Astrocyte (in vitro differentiated cells and primary cell): Measurements from ENCODE around the gene RUFY1. TPM values are rescaled to one million over a fixed set of nuclear protein-coding genes. Genes with fewer than 3 reads are reported as not detected.

ENCODE experiments used
- DNase-seq: peaks from one replicate; pipeline ENCODE4 v3.0.0-alpha.2; 2010; ENCODE audit warnings: low read depth
- FAIRE-seq: peaks from 2 replicates; lab custom pipeline; 2011; peaks lifted over from hg19 to GRCh38; lab: Jason Lieb, UNC
- H2AFZ ChIP-seq: 2 replicates; pipeline ENCODE4 v1.6.0; 2012; ENCODE audit warnings: low read depth, low read length, inconsistent platforms
- H3K27ac ChIP-seq: 2 replicates; pipeline ENCODE4 v1.5.1; 2011; ENCODE audit warnings: low read depth, low read length, inconsistent platforms
- H3K27me3 ChIP-seq: 2 replicates; pipeline ENCODE4 v1.6.0; 2011; ENCODE audit warnings: low read length, inconsistent platforms; ENCODE audit not compliant: insufficient read depth
- H3K36me3 ChIP-seq: 2 replicates; pipeline ENCODE4 v1.5.1; 2011; ENCODE audit warnings: low read length, inconsistent platforms; ENCODE audit not compliant: insufficient read depth
- H3K4me1 ChIP-seq: 2 replicates; pipeline ENCODE4 v1.5.1; 2011; ENCODE audit warnings: low read length, inconsistent platforms; ENCODE audit not compliant: insufficient read depth
- H3K4me2 ChIP-seq: 2 replicates; pipeline ENCODE4 v1.6.0; 2012; ENCODE audit warnings: low read length, inconsistent platforms
- H3K4me3 ChIP-seq: 2 replicates; pipeline ENCODE4 v1.5.1; 2011; ENCODE audit warnings: low read depth, mild to moderate bottlenecking, low read length, inconsistent platforms; ENCODE audit not compliant: insufficient read depth
- H3K79me2 ChIP-seq: 2 replicates; pipeline ENCODE4 v1.6.0; 2012; ENCODE audit warnings: mild to moderate bottlenecking, low read length, inconsistent platforms; ENCODE audit not compliant: insufficient read depth
- H3K9ac ChIP-seq: 2 replicates; pipeline ENCODE4 v1.6.0; 2012; ENCODE audit warnings: mild to moderate bottlenecking, low read length, inconsistent platforms
- H3K9me3 ChIP-seq: 2 replicates; pipeline ENCODE4 v1.5.1; 2012; ENCODE audit warnings: low read depth, mild to moderate bottlenecking, low read length, inconsistent platforms; ENCODE audit not compliant: insufficient read depth
- H4K20me1 ChIP-seq: 2 replicates; pipeline ENCODE4 v1.6.0; 2012; ENCODE audit warnings: low read length, inconsistent platforms; ENCODE audit not compliant: insufficient read depth
- H3K27ac Mint-ChIP-seq: one replicate; pipeline ENCODE4 v1.8.0; 2021; ENCODE audit warnings: mild to moderate bottlenecking, mixed read lengths; ENCODE audit not compliant: unreplicated experiment
- H3K27me3 Mint-ChIP-seq: one replicate; pipeline ENCODE4 v1.8.0; 2021; ENCODE audit warnings: low read depth, mixed read lengths; ENCODE audit not compliant: unreplicated experiment
- H3K36me3 Mint-ChIP-seq: one replicate; pipeline ENCODE4 v1.8.0; 2021; ENCODE audit warnings: low read depth, mixed read lengths; ENCODE audit not compliant: unreplicated experiment
- H3K4me1 Mint-ChIP-seq: one replicate; pipeline ENCODE4 v1.8.0; 2021; ENCODE audit warnings: low read depth, mixed read lengths; ENCODE audit not compliant: unreplicated experiment
- H3K4me3 Mint-ChIP-seq: one replicate; pipeline ENCODE4 v1.8.0; 2021; ENCODE audit warnings: mild to moderate bottlenecking, moderate library complexity, mixed read lengths; ENCODE audit not compliant: unreplicated experiment
- H3K9me3 Mint-ChIP-seq: one replicate; pipeline ENCODE4 v1.8.0; 2021; ENCODE audit warnings: mild to moderate bottlenecking, mixed read lengths; ENCODE audit not compliant: unreplicated experiment
- EZH2 ChIP-seq: IDR thresholded peaks from 2 replicates; pipeline ENCODE4 v1.6.1; 2012; ENCODE audit warnings: mild to moderate bottlenecking, low read length, inconsistent platforms; ENCODE audit not compliant: insufficient read depth
- total RNA-seq: library from RNA; stranded (reverse); gene quantifications from 2 replicates; pipeline ENCODE4 v1.2.1, GENCODE V29; 2021
- TF ChIP-seq, protein P1 (sequence below): IDR thresholded peaks from 2 replicates; pipeline ENCODE4 v1.5.1; 2011; ENCODE audit warnings: low read depth, mild to moderate bottlenecking, inconsistent platforms, low read length, moderate library complexity; ENCODE audit not compliant: insufficient read depth

Gene RUFY1
- total RNA-seq, 1 donor from 2014 or later: 34.1 TPM

DNA sequence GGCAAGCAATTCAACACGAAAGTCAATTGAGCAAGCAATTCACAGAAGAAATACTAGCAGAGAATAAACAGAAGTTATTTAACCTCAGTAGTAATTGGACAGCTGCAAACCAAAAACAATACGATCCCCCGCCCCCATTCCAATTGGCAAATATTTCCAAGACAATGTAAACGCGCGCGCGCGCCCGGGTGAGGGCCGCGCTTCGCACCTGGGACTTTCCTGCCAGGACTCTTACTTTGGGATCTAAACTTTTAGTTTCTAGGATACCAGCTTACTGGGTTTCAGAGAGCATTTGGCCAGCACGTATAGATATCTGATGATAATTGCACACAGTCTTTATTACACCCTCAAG lies 8.6 kb downstream of the RUFY1 start:
- peaks cover 8% of the 10 kb centered on the region for H3K36me3 Mint-ChIP-seq
- peak; percentile 15 for DNase-seq
- no peaks in the 10 kb centered on the region for H3K9me3 Mint-ChIP-seq
- Histone ChIP-seq H3K36me3 (peaks cover 10% of the 10 kb centered on the region), H3K9me3 (no peaks in the 10 kb centered on the region), H3K9ac (peak overlapping the region; percentile 85), H3K27ac (peak overlapping the region; percentile 79), H3K4me1 (peaks cover 12% of the 10 kb centered on the region), H3K27me3 (no peaks in the 10 kb centered on the region), H3K4me2 (peak overlapping the region; percentile 95), H3K79me2 (peaks cover 63% of the 10 kb centered on the region), H4K20me1 (peaks cover 5% of the 10 kb centered on the region), H2AFZ (peak overlapping the region; percentile 80), H3K4me3 (peak overlapping the region; percentile 79)
- H3K4me3 Mint-ChIP-seq: peak overlapping the region; percentile 93
- TF ChIP-seq EZH2: no peak
- TF ChIP-seq, protein P1, sequence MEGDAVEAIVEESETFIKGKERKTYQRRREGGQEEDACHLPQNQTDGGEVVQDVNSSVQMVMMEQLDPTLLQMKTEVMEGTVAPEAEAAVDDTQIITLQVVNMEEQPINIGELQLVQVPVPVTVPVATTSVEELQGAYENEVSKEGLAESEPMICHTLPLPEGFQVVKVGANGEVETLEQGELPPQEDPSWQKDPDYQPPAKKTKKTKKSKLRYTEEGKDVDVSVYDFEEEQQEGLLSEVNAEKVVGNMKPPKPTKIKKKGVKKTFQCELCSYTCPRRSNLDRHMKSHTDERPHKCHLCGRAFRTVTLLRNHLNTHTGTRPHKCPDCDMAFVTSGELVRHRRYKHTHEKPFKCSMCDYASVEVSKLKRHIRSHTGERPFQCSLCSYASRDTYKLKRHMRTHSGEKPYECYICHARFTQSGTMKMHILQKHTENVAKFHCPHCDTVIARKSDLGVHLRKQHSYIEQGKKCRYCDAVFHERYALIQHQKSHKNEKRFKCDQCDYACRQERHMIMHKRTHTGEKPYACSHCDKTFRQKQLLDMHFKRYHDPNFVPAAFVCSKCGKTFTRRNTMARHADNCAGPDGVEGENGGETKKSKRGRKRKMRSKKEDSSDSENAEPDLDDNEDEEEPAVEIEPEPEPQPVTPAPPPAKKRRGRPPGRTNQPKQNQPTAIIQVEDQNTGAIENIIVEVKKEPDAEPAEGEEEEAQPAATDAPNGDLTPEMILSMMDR: no peak
- no peak for FAIRE-seq
- H3K27me3 Mint-ChIP-seq: no peaks in the 10 kb centered on the region
- peaks cover 15% of the 10 kb centered on the region for H3K4me1 Mint-ChIP-seq
- peak overlapping the region; percentile 96 for H3K27ac Mint-ChIP-seq

DNA sequence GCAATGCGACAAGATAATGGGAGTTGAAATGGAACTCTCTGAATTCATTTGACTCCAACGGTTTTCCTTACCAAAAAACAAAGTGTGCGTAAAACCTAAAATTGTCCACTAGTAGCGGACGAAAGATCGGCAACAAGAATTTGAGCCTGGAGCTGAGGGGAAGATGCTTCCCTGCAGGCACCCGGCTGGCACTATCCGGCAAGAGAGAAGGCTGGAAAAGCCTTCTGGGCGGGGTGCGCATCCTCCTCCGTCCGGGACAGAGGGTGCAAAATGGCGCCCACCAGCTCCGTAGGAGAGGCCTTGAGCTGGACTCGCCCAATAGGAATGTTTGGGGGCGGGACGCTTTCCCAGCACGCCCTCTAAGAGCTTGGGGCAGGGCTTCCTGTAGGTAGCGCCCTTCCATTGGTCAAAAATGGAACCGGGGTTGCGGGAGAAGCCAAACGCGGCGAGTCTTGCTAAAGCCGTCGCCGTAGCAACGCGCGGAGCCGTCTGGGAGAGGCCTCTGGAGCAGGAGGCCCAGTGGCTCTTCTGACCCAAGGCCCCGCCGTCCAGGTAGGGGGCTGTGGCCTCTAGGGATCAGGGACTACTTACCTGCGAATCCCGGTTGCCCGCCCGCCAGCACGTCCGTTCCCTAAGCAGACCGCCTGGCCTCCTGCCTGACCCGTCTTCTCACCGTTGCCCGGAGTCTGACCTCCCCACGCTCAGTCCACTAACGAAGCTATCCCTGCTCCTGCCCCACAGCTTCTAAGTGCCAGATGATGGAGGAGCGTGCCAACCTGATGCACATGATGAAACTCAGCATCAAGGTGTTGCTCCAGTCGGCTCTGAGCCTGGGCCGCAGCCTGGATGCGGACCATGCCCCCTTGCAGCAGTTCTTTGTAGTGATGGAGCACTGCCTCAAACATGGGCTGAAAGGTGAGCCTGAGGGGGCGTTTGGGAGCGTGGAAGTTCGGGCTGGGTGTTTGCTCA lies 9.2 kb downstream of the RUFY1 start:
- Histone ChIP-seq H3K4me3 (peak overlapping the region; percentile 79), H3K79me2 (peaks cover 56% of the 10 kb centered on the region), H3K4me2 (peak overlapping the region; percentile 95), H3K4me1 (peaks cover 6% of the 10 kb centered on the region), H3K27ac (peak overlapping the region; percentile 79), H2AFZ (peak overlapping the region; percentile 86), H4K20me1 (peaks cover 5% of the 10 kb centered on the region), H3K27me3 (no peaks in the 10 kb centered on the region), H3K9me3 (no peaks in the 10 kb centered on the region), H3K36me3 (peaks cover 10% of the 10 kb centered on the region), H3K9ac (peak overlapping the region; percentile 85)
- Mint-ChIP-seq H3K4me3 (peak overlapping the region; percentile 93), H3K9me3 (no peaks in the 10 kb centered on the region), H3K27ac (peak overlapping the region; percentile 96), H3K36me3 (peaks cover 8% of the 10 kb centered on the region), H3K27me3 (no peaks in the 10 kb centered on the region), H3K4me1 (peaks cover 8% of the 10 kb centered on the region)
- no peak for FAIRE-seq
- peak; percentile 98 for DNase-seq
- TF ChIP-seq, protein P1: no peak
- TF ChIP-seq EZH2: no peak

DNA sequence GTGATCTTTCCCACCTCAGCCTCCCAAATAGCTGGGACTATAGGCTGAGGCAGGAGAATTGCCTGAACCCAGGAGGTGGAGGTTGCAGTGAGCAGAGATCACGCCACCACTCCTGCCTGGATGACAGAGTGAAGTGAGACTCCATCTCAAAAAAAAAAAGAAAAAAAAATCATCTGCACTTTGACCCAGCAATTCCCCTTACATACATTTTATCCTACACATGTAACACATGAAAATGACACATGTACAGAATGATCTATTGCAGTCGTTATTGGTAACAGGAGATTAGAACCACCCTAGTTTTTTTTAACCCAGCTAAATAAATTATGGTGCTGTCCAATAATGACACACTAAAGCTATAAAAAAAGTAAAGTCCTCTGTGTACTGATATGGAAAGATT lies 14.2 kb downstream of the RUFY1 start:
- H3K27ac Mint-ChIP-seq: no peak overlapping the region
- H3K79me2 ChIP-seq: peaks cover 17% of the 10 kb centered on the region
- H3K36me3 Mint-ChIP-seq: peaks cover 18% of the 10 kb centered on the region
- H3K27me3 ChIP-seq: no peaks in the 10 kb centered on the region
- H3K4me1 ChIP-seq: peaks cover 6% of the 10 kb centered on the region
- no peak overlapping the region for H3K9ac ChIP-seq
- no peak overlapping the region for H2AFZ ChIP-seq
- H3K27me3 Mint-ChIP-seq: no peaks in the 10 kb centered on the region
- H3K36me3 ChIP-seq: peaks cover 27% of the 10 kb centered on the region
- H3K9me3 Mint-ChIP-seq: no peaks in the 10 kb centered on the region
- no peak overlapping the region for H3K4me3 Mint-ChIP-seq
- no peaks in the 10 kb centered on the region for H3K9me3 ChIP-seq
- H3K4me3 ChIP-seq: no peak overlapping the region
- DNase-seq (no peak), FAIRE-seq (no peak)
- H4K20me1 ChIP-seq: peaks cover 5% of the 10 kb centered on the region
- no peak overlapping the region for H3K4me2 ChIP-seq
- H3K27ac ChIP-seq: no peak overlapping the region
- TF ChIP-seq, protein P1: no peak
- no peak for TF ChIP-seq EZH2
- peaks cover 3% of the 10 kb centered on the region for H3K4me1 Mint-ChIP-seq
